SJSA1 (cell line): Measurements from ENCODE around the gene GDPD4. TPM values are rescaled to one million over a fixed set of nuclear protein-coding genes. Genes with fewer than 3 reads are reported as not detected.
A peak's percentile ranks its signal among the peaks of the same experiment; 100 is the strongest.

ENCODE experiments used
- DNase-seq, 2 experiments: peaks; one replicate each; pipeline ENCODE4 v3.0.0-alpha.2; 2015 to 2020; ENCODE audit warnings: low spot score in 2 of 2, low read depth in 1 of 2
- H3K27ac ChIP-seq: fragments of 250-450 bp; sonication (Bioruptor Pico); 2 replicates; pipeline ENCODE4 v1.5.1; 2020; ENCODE audit warnings: mild to moderate bottlenecking, moderate library complexity
- H3K27me3 ChIP-seq: fragments of 250-450 bp; sonication (Bioruptor Pico); replicated peaks from 2 replicates; pipeline ENCODE4 v1.5.1; 2020; ENCODE audit warnings: mild to moderate bottlenecking, moderate library complexity
- H3K36me3 ChIP-seq: fragments of 250-450 bp; sonication (Bioruptor Pico); 2 replicates; pipeline ENCODE4 v1.5.1; 2020; ENCODE audit warnings: mild to moderate bottlenecking
- H3K4me1 ChIP-seq: fragments of 250-450 bp; sonication (Bioruptor Pico); replicated peaks from 2 replicates; pipeline ENCODE4 v1.6.1; 2021; ENCODE audit warnings: mild to moderate bottlenecking
- H3K4me3 ChIP-seq: fragments of 250-450 bp; sonication (Bioruptor Pico); 2 replicates; pipeline ENCODE4 v1.5.1; 2020; ENCODE audit warnings: mild to moderate bottlenecking
- H3K9me3 ChIP-seq: fragments of 250-450 bp; sonication (Bioruptor Pico); replicated peaks from 2 replicates; pipeline ENCODE4 v1.5.1; 2020; ENCODE audit warnings: mild to moderate bottlenecking
- total RNA-seq: library from RNA; depleted of rRNA; stranded (reverse); fragments of >200 nt; shearing (Covaris generic); gene quantifications from 2 replicates; pipeline ENCODE4 v1.2.3, GENCODE V29; 2014

GDPD4 gene
- total RNA-seq, 1 experiment from 2014 or later, result not detected

DNA sequence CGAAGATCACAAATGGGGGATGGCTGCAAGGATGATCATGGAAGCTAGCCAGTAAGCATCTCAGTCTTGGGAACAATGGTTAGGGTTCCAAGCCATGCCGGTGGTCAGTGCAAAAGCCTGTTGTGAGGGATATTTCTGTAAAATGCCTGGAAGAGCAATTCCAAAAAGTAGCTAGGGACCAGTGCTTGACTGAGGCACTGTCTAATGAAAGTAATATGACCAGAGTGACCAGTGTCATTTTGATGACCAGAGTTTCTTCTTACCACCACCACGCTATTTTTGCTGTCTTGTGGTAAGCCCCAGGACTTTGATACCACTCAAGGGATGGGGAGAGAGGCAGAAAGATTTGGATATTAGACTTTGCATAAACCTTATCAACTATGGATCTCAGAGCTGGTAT, 18.4 kb downstream of the GDPD4 start:
- Histone ChIP-seq H3K36me3 (no peaks in the 10 kb centered on the region), H3K27me3 (no peaks in the 10 kb centered on the region), H3K4me1 (peaks cover 7% of the 10 kb centered on the region), H3K4me3 (no peak overlapping the region), H3K9me3 (no peaks in the 10 kb centered on the region), H3K27ac (no peak overlapping the region)
- DNase-seq, result no peak

- no peaks in the 10 kb centered on the region for H3K27me3 ChIP-seq
- H3K27ac ChIP-seq, result no peak overlapping the region
- H3K4me3 ChIP-seq, result no peak overlapping the region
- no peaks in the 10 kb centered on the region for H3K36me3 ChIP-seq
- DNase-seq, result no peak
- H3K4me1 ChIP-seq, result no peaks in the 10 kb centered on the region
- no peaks in the 10 kb centered on the region for H3K9me3 ChIP-seq
These were observed 22.6 kb downstream of the GDPD4 start for GRCh38 chr11:77278595-77279506.

- Histone ChIP-seq H3K27me3 (no peaks in the 10 kb centered on the region), H3K9me3 (no peaks in the 10 kb centered on the region), H3K27ac (no peak overlapping the region), H3K4me3 (no peak overlapping the region), H3K36me3 (no peaks in the 10 kb centered on the region), H3K4me1 (no peaks in the 10 kb centered on the region)
- DNase-seq, result no peak
These were observed 25.2 kb downstream of the GDPD4 start for GRCh38 chr11:77276271-77276670.

DNA sequence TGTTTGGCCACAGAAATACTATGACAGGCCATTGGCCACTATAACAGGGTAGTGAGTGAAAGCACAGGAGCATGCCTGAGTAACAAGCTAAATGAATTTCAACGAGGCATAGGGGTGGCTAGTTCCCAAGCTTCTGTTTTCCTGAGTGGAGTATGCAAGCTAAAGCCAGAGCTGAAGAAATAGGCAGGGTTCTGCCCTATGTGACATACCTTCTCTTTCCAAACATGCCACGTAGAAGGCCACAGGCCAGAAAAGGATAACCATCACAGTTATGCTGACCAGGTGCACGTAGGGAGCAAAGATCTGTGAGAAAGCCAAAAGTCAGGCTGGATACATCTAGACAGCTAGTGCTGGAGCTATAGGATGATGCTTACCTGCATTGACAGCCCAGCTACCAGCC, 30.6 kb downstream of the GDPD4 start:
- Histone ChIP-seq H3K27ac (no peak overlapping the region), H3K4me3 (no peak overlapping the region), H3K9me3 (no peaks in the 10 kb centered on the region), H3K36me3 (no peaks in the 10 kb centered on the region), H3K27me3 (no peaks in the 10 kb centered on the region), H3K4me1 (no peaks in the 10 kb centered on the region)
- DNase-seq, result no peak

DNA sequence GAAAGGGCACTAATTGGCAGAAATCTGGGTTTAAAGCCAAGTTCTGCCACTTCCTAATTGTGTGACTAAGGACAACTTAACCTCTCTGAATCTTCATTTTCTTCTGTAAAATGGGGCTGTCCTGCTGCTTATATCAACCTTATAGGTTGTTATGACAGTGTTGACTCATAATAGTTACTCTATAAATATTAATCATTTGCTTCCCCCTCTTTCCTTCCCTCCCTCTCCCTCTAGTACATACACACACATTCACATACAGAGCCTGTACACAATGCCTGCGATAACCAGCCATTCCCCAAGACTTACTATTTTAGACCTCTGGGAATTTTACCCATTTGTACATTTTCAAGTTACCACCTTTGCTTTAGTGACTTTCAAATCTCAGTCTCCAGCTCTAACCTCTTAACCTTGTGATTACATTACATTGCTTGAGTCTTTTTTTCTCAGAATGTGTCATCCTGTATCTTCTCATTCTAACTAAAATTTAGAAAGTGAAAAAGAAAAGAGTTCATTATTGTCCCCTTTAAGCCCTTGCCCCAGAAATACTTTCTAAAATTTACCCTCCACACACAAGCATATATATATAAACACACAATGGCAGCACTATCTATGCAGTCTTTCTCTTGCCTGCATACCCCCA, 31.9 kb downstream of the GDPD4 start:
- Histone ChIP-seq H3K36me3 (no peaks in the 10 kb centered on the region), H3K9me3 (no peaks in the 10 kb centered on the region), H3K4me3 (no peak overlapping the region), H3K27me3 (no peaks in the 10 kb centered on the region), H3K27ac (no peak overlapping the region), H3K4me1 (no peaks in the 10 kb centered on the region)
- DNase-seq, result no peak

- H3K4me3 ChIP-seq, result no peak overlapping the region
- DNase-seq, result peak in 1 of 2 experiments; percentile 1
- no peaks in the 10 kb centered on the region for H3K36me3 ChIP-seq
- H3K4me1 ChIP-seq, result no peaks in the 10 kb centered on the region
- no peaks in the 10 kb centered on the region for H3K9me3 ChIP-seq
- H3K27me3 ChIP-seq, result no peaks in the 10 kb centered on the region
- H3K27ac ChIP-seq, result no peak overlapping the region
These were observed 33.5 kb downstream of the GDPD4 start for GRCh38 chr11:77267962-77268361.

- Histone ChIP-seq H3K36me3 (no peaks in the 10 kb centered on the region), H3K9me3 (no peaks in the 10 kb centered on the region), H3K4me3 (no peak overlapping the region), H3K27ac (no peak overlapping the region), H3K4me1 (no peaks in the 10 kb centered on the region), H3K27me3 (no peaks in the 10 kb centered on the region)
- no peak for DNase-seq
These were observed 34.7 kb downstream of the GDPD4 start for GRCh38 chr11:77266766-77267165.

- no peaks in the 10 kb centered on the region for H3K9me3 ChIP-seq
- H3K27ac ChIP-seq, result no peak overlapping the region
- DNase-seq, result no peak
- H3K4me1 ChIP-seq, result no peaks in the 10 kb centered on the region
- no peaks in the 10 kb centered on the region for H3K27me3 ChIP-seq
- no peaks in the 10 kb centered on the region for H3K36me3 ChIP-seq
- no peak overlapping the region for H3K4me3 ChIP-seq
These were observed 38.7 kb downstream of the GDPD4 start for GRCh38 chr11:77262803-77263202.

DNA sequence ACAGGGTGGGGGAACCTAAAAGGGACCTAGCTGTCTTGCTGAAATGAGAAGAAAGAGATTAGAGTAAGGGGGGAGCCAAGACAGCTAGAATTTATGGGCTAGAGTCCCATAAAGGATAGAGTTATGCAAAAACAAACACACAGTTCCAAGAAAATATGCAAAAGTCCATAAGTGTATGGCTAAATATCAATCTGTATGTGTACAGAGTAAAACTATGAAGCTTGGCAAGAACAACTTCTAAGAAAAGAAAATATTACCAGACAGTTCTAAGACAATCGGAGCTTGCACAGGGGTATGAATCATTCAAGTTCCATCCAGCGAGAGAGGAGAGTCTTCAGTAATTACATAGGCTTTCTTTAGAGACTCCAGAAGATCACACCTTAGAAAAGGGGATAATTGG, 41.8 kb downstream of the GDPD4 start:
- H3K27ac ChIP-seq, result no peak overlapping the region
- no peak for DNase-seq

GRCh38 chr11:77253690-77254089, 47.8 kb downstream of the GDPD4 start:
- no peaks in the 10 kb centered on the region for H3K9me3 ChIP-seq
- no peak for DNase-seq
- no peak overlapping the region for H3K4me3 ChIP-seq
- no peaks in the 10 kb centered on the region for H3K27me3 ChIP-seq
- no peaks in the 10 kb centered on the region for H3K36me3 ChIP-seq
- H3K4me1 ChIP-seq, result no peaks in the 10 kb centered on the region; the same call in 1 of the 2 replicates
- H3K27ac ChIP-seq, result no peak overlapping the region

More for the DNA sequence above, 41.8 kb downstream of the GDPD4 start:
- H3K4me1 ChIP-seq, result no peaks in the 10 kb centered on the region
- H3K27me3 ChIP-seq, result no peaks in the 10 kb centered on the region
- H3K36me3 ChIP-seq, result no peaks in the 10 kb centered on the region
- no peaks in the 10 kb centered on the region for H3K9me3 ChIP-seq
- no peak overlapping the region for H3K4me3 ChIP-seq

DNA sequence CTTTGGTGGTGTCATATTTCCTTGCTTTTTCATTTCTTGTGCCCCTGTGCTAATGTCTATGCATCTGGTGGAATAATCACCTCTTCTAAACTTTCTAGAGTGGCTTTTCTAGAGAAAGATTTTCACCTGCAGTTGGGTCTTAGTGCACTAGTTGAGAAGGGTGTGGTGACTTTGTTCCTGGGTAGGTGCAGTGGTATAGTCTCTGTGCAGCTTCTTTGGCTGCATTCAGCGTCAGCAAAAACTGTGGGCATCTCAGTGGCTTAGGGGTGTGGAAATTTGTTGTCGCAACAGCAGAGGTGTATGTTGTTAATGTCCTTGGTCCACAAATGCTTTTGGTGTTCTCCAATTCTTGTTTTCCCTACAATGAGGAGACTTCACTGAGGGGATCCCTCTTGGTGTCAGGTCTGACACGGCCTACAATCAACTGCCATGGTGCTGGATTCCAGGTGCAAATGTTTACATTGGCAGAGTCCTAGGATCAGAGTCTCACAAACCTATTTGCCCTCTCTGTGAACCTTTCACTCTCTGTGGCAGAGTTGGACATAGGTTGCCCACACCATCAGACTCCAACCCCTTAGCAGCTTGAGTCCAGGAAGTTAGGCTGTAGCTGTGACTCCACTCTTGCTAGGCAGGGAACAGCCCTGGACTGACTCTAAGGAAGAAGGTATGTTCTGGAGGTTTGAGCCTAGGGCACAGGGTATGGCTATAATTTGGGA, 48.8 kb downstream of the GDPD4 start:
- H3K9me3 ChIP-seq, result no peaks in the 10 kb centered on the region
- H3K4me3 ChIP-seq, result no peak overlapping the region
- H3K27me3 ChIP-seq, result no peaks in the 10 kb centered on the region
- no peak overlapping the region for H3K27ac ChIP-seq
- DNase-seq, result no peak
- H3K36me3 ChIP-seq, result no peaks in the 10 kb centered on the region
- H3K4me1 ChIP-seq, result no peaks in the 10 kb centered on the region; the same call in 1 of the 2 replicates

- DNase-seq, result peak in 1 of 2 experiments; percentile 10
- no peak overlapping the region for H3K4me3 ChIP-seq
These were observed 50.4 kb downstream of the GDPD4 start for GRCh38 chr11:77250881-77251640.

DNA sequence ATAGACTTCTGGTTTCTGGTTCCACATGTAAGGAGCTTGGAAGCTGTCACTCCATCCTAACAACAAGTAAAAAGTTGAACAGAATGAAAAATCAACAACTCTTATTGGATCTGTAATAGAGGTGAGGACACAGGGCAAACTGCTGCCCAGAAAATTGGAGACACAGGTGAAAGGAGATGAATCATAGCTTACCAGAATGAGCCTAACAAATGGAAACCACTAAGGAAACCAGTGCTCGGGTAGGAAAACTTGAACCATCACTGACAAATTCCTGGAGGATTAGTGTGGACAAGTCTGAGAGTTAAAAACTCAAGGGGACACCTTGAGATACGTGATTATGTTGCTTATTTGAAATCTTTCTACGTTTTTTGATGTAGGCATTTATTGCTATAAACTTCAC, 52.1 kb downstream of the GDPD4 start:
- no peak overlapping the region for H3K27ac ChIP-seq

More at GRCh38 chr11:77250881-77251640, 50.4 kb downstream of the GDPD4 start:
- Histone ChIP-seq H3K36me3 (no peaks in the 10 kb centered on the region), H3K27me3 (no peaks in the 10 kb centered on the region), H3K27ac (no peak overlapping the region), H3K9me3 (no peaks in the 10 kb centered on the region), H3K4me1 (no peaks in the 10 kb centered on the region; the same call in 1 of the 2 replicates)

More for the DNA sequence above, 52.1 kb downstream of the GDPD4 start:
- no peaks in the 10 kb centered on the region for H3K36me3 ChIP-seq
- no peak overlapping the region for H3K4me3 ChIP-seq
- peaks cover 7% of the 10 kb centered on the region for H3K4me1 ChIP-seq
- H3K27me3 ChIP-seq, result no peaks in the 10 kb centered on the region
- DNase-seq, result no peak
- no peaks in the 10 kb centered on the region for H3K9me3 ChIP-seq
